ENCODE results near the gene VPS9D1. TPM values are rescaled to one million over a fixed set of nuclear protein-coding genes. Genes with fewer than 3 reads are reported as not detected.
"Not testable (repeated sequence)": the region's sequence is repeated elsewhere in the genome, so short reads cannot be mapped to it uniquely, and the experiment has no call there.

The VPS9D1 gene
- total and polyA plus RNA-seq, 4 donors: 3.6 to 7.2 (median 4.1) TPM

DNA sequence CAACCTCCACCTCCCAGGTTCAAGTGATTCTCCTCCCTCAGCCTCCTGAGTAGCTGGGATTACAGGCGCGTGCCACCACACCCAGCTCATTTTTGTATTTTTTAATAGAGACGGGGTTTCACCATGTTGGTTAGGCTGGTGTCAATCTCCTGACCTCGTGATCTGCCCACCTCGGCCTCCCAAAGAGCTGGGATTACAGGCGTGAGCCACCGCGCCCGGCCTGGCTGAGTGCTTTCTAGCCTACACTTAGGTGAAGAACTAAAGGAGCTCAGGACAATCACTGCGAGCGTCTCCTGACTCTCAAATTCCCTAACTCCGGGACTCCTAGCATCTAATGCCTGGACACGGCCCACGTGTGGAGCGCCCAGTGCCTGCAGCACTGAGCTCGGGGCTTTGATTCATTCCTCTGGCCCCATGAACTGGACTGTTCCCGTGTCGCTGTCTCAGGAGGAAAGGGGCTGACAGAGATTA is 21.0 kb downstream of the VPS9D1 start:
- Histone ChIP-seq H3K36me3 (ENCODE audit: control insufficient read depth in 4 of 4, insufficient read depth in 3 of 4, low read depth in 1 of 4, low read length in 3 of 4) (peaks cover 3 to 17% (median 7%) of the 10 kb centered on the region in 4 donors), H3K4me1 (ENCODE audit: control insufficient read depth in 4 of 4, insufficient read depth in 4 of 4, low read length in 3 of 4) (peaks cover 8 to 28% (median 16%) of the 10 kb centered on the region in 4 donors), H3K27ac (ENCODE audit: low read depth in 1 of 2, low read length in 2 of 2) (peak overlapping the region; percentile 58 to 81)
- 47% methylated on average over 18 of the region's 18 CpGs for WGBS
- not testable (repeated sequence) for H3K27me3 ChIP-seq (ENCODE audit: control insufficient read depth in 4 of 4, insufficient read depth in 4 of 4, low read length in 3 of 4); H3K4me3 ChIP-seq (ENCODE audit: low read depth in 1 of 3, low read length in 3 of 3); DNase-seq (ENCODE audit: low spot score); H3K9ac ChIP-seq (ENCODE audit: low read depth in 1 of 2, low read length in 2 of 2); H3K9me3 ChIP-seq (ENCODE audit: control insufficient read depth in 4 of 4, low read length in 3 of 4)
- TF ChIP-seq HNF4G (IDR thresholded peaks at IDR 0.05): peak; percentile 21

DNA sequence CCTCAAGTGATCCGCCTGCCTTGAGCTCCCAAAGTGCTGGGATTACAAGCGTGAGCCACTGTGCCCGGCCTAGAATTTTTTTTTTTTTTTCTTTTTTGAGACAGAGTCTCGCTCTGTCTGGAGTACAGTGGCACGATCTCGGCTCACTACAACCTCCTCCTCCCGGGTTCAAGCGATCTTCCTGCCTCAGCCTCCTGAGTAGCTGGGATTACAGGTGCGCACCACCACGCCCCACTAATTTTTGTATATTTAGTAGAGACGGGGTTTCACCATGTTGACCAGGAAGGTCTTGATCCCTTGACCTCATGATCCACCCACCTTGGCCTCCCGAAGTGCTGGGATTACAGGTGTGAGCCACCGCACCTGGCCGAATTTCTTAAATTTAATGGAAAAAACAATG is 22.0 kb downstream of the VPS9D1 start:
- H3K9me3 ChIP-seq (ENCODE audit: control insufficient read depth in 4 of 4, low read length in 3 of 4); H3K27ac ChIP-seq (ENCODE audit: low read depth in 1 of 2, low read length in 2 of 2); H3K4me3 ChIP-seq (ENCODE audit: low read depth in 1 of 3, low read length in 3 of 3); DNase-seq (ENCODE audit: low spot score); H3K27me3 ChIP-seq (ENCODE audit: control insufficient read depth in 4 of 4, insufficient read depth in 4 of 4, low read length in 3 of 4); H3K9ac ChIP-seq (ENCODE audit: low read depth in 1 of 2, low read length in 2 of 2): not testable (repeated sequence)
- 94% methylated on average over 14 of the region's 14 CpGs for WGBS
- peaks cover 8 to 28% (median 16%) of the 10 kb centered on the region in 4 donors for H3K4me1 ChIP-seq (ENCODE audit: control insufficient read depth in 4 of 4, insufficient read depth in 4 of 4, low read length in 3 of 4)
- peaks cover 3 to 24% (median 10%) of the 10 kb centered on the region in 4 donors for H3K36me3 ChIP-seq (ENCODE audit: control insufficient read depth in 4 of 4, insufficient read depth in 3 of 4, low read depth in 1 of 4, low read length in 3 of 4)

DNA sequence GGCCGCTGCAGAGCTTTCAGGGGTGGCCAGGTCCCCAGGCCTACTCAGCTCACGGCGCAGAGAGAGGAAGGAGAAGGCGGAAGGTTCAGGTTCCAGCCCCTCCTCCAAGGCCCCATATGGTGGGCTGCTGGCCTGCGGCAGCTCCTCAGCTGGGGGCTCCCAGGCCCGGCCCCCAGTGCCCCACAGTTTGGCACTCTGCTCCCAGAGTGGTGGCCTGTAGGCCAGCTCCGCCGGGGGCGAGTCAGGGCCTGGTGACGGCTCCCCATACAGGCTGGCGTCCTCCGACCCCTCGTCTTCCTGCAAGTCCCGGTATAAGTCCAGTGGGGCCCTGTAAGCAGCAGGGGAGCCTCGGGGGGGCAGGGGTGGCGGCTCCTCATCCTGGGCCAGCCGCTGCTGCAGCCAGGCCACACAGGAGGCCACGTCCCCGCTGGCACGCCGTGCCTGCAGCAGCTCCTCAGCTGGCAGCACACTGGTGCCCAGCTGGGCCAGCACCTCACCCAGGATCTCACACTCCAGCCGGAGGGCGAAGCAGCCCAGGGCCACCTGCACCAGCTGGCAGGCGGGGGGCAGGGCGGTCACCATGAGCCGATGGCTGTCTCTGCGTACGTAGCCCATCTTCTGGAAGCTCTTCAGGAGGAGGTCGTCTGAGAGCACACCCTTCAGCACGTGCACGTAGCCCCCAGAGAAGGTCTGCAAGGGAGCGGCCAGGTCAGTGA is 22.9 kb downstream of the VPS9D1 start:
- no peak overlapping the region for H3K4me3 ChIP-seq (ENCODE audit: low read depth in 1 of 3, low read length in 3 of 3)
- TF ChIP-seq, protein P1, sequence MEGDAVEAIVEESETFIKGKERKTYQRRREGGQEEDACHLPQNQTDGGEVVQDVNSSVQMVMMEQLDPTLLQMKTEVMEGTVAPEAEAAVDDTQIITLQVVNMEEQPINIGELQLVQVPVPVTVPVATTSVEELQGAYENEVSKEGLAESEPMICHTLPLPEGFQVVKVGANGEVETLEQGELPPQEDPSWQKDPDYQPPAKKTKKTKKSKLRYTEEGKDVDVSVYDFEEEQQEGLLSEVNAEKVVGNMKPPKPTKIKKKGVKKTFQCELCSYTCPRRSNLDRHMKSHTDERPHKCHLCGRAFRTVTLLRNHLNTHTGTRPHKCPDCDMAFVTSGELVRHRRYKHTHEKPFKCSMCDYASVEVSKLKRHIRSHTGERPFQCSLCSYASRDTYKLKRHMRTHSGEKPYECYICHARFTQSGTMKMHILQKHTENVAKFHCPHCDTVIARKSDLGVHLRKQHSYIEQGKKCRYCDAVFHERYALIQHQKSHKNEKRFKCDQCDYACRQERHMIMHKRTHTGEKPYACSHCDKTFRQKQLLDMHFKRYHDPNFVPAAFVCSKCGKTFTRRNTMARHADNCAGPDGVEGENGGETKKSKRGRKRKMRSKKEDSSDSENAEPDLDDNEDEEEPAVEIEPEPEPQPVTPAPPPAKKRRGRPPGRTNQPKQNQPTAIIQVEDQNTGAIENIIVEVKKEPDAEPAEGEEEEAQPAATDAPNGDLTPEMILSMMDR (IDR thresholded peaks at IDR 0.05; ENCODE audit: low read depth, low read length, missing input control): no peak
- TF ChIP-seq YY1 (IDR thresholded peaks at IDR 0.05) (no peak), HNF4G (IDR thresholded peaks at IDR 0.05) (no peak), JUND (IDR thresholded peaks at IDR 0.05) (no peak), SP1 (IDR thresholded peaks at IDR 0.05) (no peak), RAD21 (IDR thresholded peaks at IDR 0.05) (no peak), TAF1 (conservative IDR thresholded peaks at IDR 0.05) (no peak), HNF4A (conservative IDR thresholded peaks at IDR 0.05) (no peak), GABPA (IDR thresholded peaks at IDR 0.05 in 1 of 2, conservative IDR thresholded peaks at IDR 0.05 in 1 of 2) (no peak), RXRA (IDR thresholded peaks at IDR 0.05) (no peak), FOXA2 (IDR thresholded peaks at IDR 0.05) (no peak), FOXA1 (IDR thresholded peaks at IDR 0.05) (no peak), EGR1 (IDR thresholded peaks at IDR 0.05; ENCODE audit: low read depth in 2 of 2) (no peak), NR2F2 (IDR thresholded peaks at IDR 0.05) (no peak)
- TF ChIP-seq, protein P2, sequence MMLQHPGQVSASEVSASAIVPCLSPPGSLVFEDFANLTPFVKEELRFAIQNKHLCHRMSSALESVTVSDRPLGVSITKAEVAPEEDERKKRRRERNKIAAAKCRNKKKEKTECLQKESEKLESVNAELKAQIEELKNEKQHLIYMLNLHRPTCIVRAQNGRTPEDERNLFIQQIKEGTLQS (IDR thresholded peaks at IDR 0.05): no peak
- TF ChIP-seq, protein P3, sequence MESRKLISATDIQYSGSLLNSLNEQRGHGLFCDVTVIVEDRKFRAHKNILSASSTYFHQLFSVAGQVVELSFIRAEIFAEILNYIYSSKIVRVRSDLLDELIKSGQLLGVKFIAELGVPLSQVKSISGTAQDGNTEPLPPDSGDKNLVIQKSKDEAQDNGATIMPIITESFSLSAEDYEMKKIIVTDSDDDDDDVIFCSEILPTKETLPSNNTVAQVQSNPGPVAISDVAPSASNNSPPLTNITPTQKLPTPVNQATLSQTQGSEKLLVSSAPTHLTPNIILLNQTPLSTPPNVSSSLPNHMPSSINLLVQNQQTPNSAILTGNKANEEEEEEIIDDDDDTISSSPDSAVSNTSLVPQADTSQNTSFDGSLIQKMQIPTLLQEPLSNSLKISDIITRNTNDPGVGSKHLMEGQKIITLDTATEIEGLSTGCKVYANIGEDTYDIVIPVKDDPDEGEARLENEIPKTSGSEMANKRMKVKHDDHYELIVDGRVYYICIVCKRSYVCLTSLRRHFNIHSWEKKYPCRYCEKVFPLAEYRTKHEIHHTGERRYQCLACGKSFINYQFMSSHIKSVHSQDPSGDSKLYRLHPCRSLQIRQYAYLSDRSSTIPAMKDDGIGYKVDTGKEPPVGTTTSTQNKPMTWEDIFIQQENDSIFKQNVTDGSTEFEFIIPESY (IDR thresholded peaks at IDR 0.05): no peak
- TF ChIP-seq, protein P4, sequence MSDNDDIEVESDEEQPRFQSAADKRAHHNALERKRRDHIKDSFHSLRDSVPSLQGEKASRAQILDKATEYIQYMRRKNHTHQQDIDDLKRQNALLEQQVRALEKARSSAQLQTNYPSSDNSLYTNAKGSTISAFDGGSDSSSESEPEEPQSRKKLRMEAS (IDR thresholded peaks at IDR 0.05): no peak
- TF ChIP-seq, protein P5, sequence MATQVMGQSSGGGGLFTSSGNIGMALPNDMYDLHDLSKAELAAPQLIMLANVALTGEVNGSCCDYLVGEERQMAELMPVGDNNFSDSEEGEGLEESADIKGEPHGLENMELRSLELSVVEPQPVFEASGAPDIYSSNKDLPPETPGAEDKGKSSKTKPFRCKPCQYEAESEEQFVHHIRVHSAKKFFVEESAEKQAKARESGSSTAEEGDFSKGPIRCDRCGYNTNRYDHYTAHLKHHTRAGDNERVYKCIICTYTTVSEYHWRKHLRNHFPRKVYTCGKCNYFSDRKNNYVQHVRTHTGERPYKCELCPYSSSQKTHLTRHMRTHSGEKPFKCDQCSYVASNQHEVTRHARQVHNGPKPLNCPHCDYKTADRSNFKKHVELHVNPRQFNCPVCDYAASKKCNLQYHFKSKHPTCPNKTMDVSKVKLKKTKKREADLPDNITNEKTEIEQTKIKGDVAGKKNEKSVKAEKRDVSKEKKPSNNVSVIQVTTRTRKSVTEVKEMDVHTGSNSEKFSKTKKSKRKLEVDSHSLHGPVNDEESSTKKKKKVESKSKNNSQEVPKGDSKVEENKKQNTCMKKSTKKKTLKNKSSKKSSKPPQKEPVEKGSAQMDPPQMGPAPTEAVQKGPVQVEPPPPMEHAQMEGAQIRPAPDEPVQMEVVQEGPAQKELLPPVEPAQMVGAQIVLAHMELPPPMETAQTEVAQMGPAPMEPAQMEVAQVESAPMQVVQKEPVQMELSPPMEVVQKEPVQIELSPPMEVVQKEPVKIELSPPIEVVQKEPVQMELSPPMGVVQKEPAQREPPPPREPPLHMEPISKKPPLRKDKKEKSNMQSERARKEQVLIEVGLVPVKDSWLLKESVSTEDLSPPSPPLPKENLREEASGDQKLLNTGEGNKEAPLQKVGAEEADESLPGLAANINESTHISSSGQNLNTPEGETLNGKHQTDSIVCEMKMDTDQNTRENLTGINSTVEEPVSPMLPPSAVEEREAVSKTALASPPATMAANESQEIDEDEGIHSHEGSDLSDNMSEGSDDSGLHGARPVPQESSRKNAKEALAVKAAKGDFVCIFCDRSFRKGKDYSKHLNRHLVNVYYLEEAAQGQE (IDR thresholded peaks at IDR 0.05): no peak
- H3K9me3 ChIP-seq (ENCODE audit: control insufficient read depth in 4 of 4, low read length in 3 of 4): no peaks in the 10 kb centered on the region
- H3K9ac ChIP-seq (ENCODE audit: low read depth in 1 of 2, low read length in 2 of 2): no peak overlapping the region
- peaks cover 8 to 28% (median 16%) of the 10 kb centered on the region in 4 donors for H3K4me1 ChIP-seq (ENCODE audit: control insufficient read depth in 4 of 4, insufficient read depth in 4 of 4, low read length in 3 of 4)
- no peak for DNase-seq (ENCODE audit: low spot score)
- peaks cover 5 to 25% (median 15%) of the 10 kb centered on the region in 4 donors for H3K36me3 ChIP-seq (ENCODE audit: control insufficient read depth in 4 of 4, insufficient read depth in 3 of 4, low read depth in 1 of 4, low read length in 3 of 4)
- no peak overlapping the region for H3K27ac ChIP-seq (ENCODE audit: low read depth in 1 of 2, low read length in 2 of 2)
- no peaks in the 10 kb centered on the region for H3K27me3 ChIP-seq (ENCODE audit: control insufficient read depth in 4 of 4, insufficient read depth in 4 of 4, low read length in 3 of 4)
- WGBS: 93% methylated on average over 32 of the region's 32 CpGs

Measured in liver (tissue), 9 donors.